Suprapubic skin (tissue), 4 donors: ENCODE results near the gene LHX3. TPM values are rescaled to one million over a fixed set of nuclear protein-coding genes. Genes with fewer than 3 reads are reported as not detected.

Source experiments
- DNase-seq, 2 donors: peaks; one replicate each; pipeline ENCODE4 v3.0.0-alpha.2; 2019; ENCODE audit warnings: low spot score in 2 of 2
- H3K27ac ChIP-seq: fragments of 200-600 bp; sonication (generic); one replicate; pipeline ENCODE4 v1.5.1; 2019
- H3K27me3 ChIP-seq: fragments of 200-600 bp; sonication (generic); one replicate; pipeline ENCODE4 v1.5.1; 2019
- H3K36me3 ChIP-seq: fragments of 200-600 bp; sonication (generic); one replicate; pipeline ENCODE4 v1.5.1; 2019
- H3K4me1 ChIP-seq: fragments of 200-600 bp; sonication (generic); one replicate; pipeline ENCODE4 v1.5.1; 2019
- H3K4me3 ChIP-seq: fragments of 200-600 bp; sonication (generic); one replicate; pipeline ENCODE4 v1.5.1; 2019; ENCODE audit warnings: mild to moderate bottlenecking
- H3K9me3 ChIP-seq: fragments of 200-600 bp; sonication (generic); one replicate; pipeline ENCODE4 v1.5.1; 2019
- EP300 ChIP-seq: sonication (generic); formaldehyde crosslinking; IDR thresholded peaks from one replicate; pipeline ENCODE4 v1.6.1; 2017; ENCODE audit warnings: antibody characterized with exemption
- POLR2A ChIP-seq, 2 donors: fragments of 450-650 bp; IDR thresholded peaks; one replicate each; pipeline ENCODE4 v1.6.1; 2017; ENCODE audit warnings: antibody characterized with exemption in 2 of 2, mild to moderate bottlenecking in 2 of 2, moderate library complexity in 2 of 2
- POLR2AphosphoS5 ChIP-seq, 3 donors: sonication (generic); formaldehyde crosslinking; IDR thresholded peaks; one replicate each; pipeline ENCODE4 v1.6.1; 2017; ENCODE audit warnings: antibody characterized with exemption in 3 of 3
- WGBS: methylation state at CpG from one replicate; pipeline ENCODE4 v1.1.5; 2018; 5-methylcytosine and 5-hydroxymethylcytosine counted together
- total RNA-seq, 4 donors: library from RNA; depleted of rRNA; stranded (reverse); fragments of >200 nt; gene quantifications; one replicate each; pipeline ENCODE4 v1.1.0, GENCODE V29; 2016
- TF ChIP-seq, protein P1 (sequence below), 2 donors: fragments of 200-600 bp in 1 of 2; fragments of 450-650 bp in 1 of 2; sonication (generic) in 1 of 2; IDR thresholded peaks; one replicate each; pipeline ENCODE4 v1.5.1; 2016 to 2019; ENCODE audit warnings: antibody characterized with exemption in 2 of 2, mild to moderate bottlenecking in 1 of 2, moderate library complexity in 1 of 2

Gene LHX3
- total RNA-seq, 4 donors from 2014 or later: 0.26 TPM; not detected in 2

DNA sequence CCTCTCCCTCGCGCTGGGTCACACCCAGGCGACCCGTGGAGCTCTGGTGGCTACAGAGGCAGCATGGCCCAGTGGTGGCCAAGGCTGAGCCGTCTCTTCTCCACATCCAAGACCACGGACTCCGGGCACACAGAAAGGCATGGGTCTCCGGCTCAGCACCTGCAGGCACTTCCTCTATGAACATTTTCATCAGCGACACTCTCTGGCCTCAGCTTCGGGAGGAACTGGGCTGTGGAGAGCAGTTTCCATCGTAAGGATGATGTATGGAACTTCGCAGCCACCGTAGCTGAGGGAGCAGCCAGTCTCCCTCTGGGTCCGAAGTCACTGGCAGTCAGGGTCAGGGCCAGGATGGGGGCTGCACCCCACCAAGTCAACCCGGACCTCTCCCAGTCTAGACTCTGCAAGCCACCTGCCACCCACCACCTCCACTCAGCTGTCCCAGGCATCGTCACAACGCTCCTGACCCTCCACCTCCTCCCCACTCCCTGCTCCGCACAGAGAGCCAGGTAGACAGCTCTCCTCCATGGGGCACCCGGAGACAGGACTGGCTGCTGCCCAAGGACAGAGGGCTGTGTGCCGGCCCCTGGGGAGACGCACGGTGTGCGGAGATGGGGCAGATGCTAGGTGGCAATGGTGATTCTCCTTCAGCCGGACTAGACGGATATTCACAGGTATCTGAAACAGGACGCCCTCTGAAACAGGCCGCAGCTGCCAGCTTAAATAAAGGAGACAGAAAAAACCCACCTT is 31.0 kb upstream of the LHX3 start:
- no peak overlapping the region for H3K27ac ChIP-seq
- no peaks in the 10 kb centered on the region for H3K27me3 ChIP-seq
- H3K36me3 ChIP-seq: peaks cover 23% of the 10 kb centered on the region
- no peak overlapping the region for H3K4me3 ChIP-seq
- H3K9me3 ChIP-seq: no peaks in the 10 kb centered on the region
- TF ChIP-seq, protein P1, sequence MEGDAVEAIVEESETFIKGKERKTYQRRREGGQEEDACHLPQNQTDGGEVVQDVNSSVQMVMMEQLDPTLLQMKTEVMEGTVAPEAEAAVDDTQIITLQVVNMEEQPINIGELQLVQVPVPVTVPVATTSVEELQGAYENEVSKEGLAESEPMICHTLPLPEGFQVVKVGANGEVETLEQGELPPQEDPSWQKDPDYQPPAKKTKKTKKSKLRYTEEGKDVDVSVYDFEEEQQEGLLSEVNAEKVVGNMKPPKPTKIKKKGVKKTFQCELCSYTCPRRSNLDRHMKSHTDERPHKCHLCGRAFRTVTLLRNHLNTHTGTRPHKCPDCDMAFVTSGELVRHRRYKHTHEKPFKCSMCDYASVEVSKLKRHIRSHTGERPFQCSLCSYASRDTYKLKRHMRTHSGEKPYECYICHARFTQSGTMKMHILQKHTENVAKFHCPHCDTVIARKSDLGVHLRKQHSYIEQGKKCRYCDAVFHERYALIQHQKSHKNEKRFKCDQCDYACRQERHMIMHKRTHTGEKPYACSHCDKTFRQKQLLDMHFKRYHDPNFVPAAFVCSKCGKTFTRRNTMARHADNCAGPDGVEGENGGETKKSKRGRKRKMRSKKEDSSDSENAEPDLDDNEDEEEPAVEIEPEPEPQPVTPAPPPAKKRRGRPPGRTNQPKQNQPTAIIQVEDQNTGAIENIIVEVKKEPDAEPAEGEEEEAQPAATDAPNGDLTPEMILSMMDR (IDR thresholded peaks at IDR 0.05): no peak
- TF ChIP-seq POLR2AphosphoS5 (IDR thresholded peaks at IDR 0.05) (no peak), POLR2A (IDR thresholded peaks at IDR 0.05) (no peak), EP300 (no peak)
- DNase-seq: no peak
- peaks cover 15% of the 10 kb centered on the region for H3K4me1 ChIP-seq
- 91% methylated on average over 16 of the region's 27 CpGs for WGBS

DNA sequence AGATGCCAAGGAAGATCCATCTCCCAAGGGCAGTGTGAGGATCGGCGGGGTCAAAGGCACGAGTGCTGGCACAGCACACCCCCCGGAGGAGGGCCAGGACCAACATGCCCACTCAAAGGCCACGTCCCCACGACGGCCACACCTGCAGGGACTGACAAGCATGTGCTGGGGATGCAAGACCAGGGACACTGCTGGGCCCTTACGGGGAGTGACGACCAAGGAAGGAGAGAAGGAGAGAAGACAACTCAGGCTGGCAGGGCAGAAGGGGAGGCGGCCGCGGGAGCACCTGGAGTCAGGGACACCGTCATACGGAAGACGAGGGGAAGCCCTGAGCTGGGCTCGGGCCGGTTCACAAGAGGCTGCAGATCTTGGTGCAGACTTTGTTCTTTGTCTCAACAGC is 30.2 kb upstream of the LHX3 start:
- Histone ChIP-seq H3K27ac (no peak overlapping the region), H3K9me3 (no peaks in the 10 kb centered on the region), H3K4me1 (peaks cover 15% of the 10 kb centered on the region), H3K4me3 (no peak overlapping the region), H3K36me3 (peaks cover 23% of the 10 kb centered on the region), H3K27me3 (no peaks in the 10 kb centered on the region)
- TF ChIP-seq POLR2AphosphoS5 (IDR thresholded peaks at IDR 0.05): no peak
- TF ChIP-seq EP300: no peak
- TF ChIP-seq POLR2A (IDR thresholded peaks at IDR 0.05): no peak
- TF ChIP-seq, protein P1 (IDR thresholded peaks at IDR 0.05): no peak
- no peak for DNase-seq
- 94% methylated on average over 17 of the region's 17 CpGs for WGBS

- Histone ChIP-seq H3K9me3 (no peaks in the 10 kb centered on the region), H3K4me1 (peaks cover 10% of the 10 kb centered on the region), H3K36me3 (peaks cover 23% of the 10 kb centered on the region), H3K4me3 (no peak overlapping the region), H3K27me3 (no peaks in the 10 kb centered on the region), H3K27ac (no peak overlapping the region)
- no peak for DNase-seq
- TF ChIP-seq, protein P1 (IDR thresholded peaks at IDR 0.05): no peak
- no peak for TF ChIP-seq POLR2A (IDR thresholded peaks at IDR 0.05)
- no peak for TF ChIP-seq EP300
- TF ChIP-seq POLR2AphosphoS5 (IDR thresholded peaks at IDR 0.05): no peak
- WGBS: 92% methylated on average over 21 of the region's 21 CpGs
Measured at GRCh38 chr9:136234597-136234996, 29.7 kb upstream of the LHX3 start.

- no peaks in the 10 kb centered on the region for H3K9me3 ChIP-seq
- no peak for DNase-seq
- TF ChIP-seq, protein P1 (IDR thresholded peaks at IDR 0.05): no peak
- TF ChIP-seq POLR2A (IDR thresholded peaks at IDR 0.05) (no peak), EP300 (no peak), POLR2AphosphoS5 (IDR thresholded peaks at IDR 0.05) (no peak)
- H3K4me3 ChIP-seq: no peak overlapping the region
- H3K4me1 ChIP-seq: peaks cover 6% of the 10 kb centered on the region
- no peak overlapping the region for H3K27ac ChIP-seq
- H3K27me3 ChIP-seq: no peaks in the 10 kb centered on the region
- WGBS: 90% methylated on average over 13 of the region's 14 CpGs
- peaks cover 23% of the 10 kb centered on the region for H3K36me3 ChIP-seq
Measured at GRCh38 chr9:136233868-136234267, 28.9 kb upstream of the LHX3 start.

DNA sequence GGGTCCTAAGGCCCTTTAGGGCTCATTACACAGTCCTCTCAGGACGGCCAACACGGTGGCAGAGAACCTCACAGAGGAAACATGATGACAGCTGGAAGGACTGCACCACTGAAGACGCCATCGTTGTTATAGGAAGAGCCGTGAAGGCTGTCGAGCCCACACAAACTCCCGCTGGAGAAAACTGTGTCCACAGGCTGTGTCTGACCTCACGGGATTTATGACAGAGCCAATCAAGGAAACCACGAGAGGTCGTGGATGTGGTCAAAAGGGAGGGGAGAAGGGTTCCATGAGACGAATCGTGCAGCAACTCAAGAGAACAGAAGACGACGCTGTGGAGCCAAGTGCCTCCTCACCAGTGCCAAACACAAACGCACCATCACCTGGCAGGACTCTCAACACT is 28.5 kb upstream of the LHX3 start:
- Histone ChIP-seq H3K27me3 (no peaks in the 10 kb centered on the region), H3K27ac (no peak overlapping the region), H3K9me3 (no peaks in the 10 kb centered on the region), H3K4me3 (no peak overlapping the region), H3K36me3 (peaks cover 23% of the 10 kb centered on the region), H3K4me1 (peaks cover 3% of the 10 kb centered on the region)
- WGBS: 86% methylated on average over 15 of the region's 15 CpGs
- no peak for TF ChIP-seq POLR2AphosphoS5 (IDR thresholded peaks at IDR 0.05)
- TF ChIP-seq POLR2A (IDR thresholded peaks at IDR 0.05): no peak
- TF ChIP-seq, protein P1 (IDR thresholded peaks at IDR 0.05): no peak
- TF ChIP-seq EP300: no peak
- DNase-seq: no peak
